Erythroblast (primary cell): Measurements from ENCODE around the gene TRAF5.

Source experiments
- GATA1 ChIP-seq: IDR thresholded peaks from 2 replicates; pipeline ENCODE4 v1.6.1; 2011; ENCODE audit warnings: low read depth, mild to moderate bottlenecking, control low read depth, low read length, moderate library complexity
- POLR2A ChIP-seq: IDR thresholded peaks from 2 replicates; pipeline ENCODE4 v1.6.1; 2011; ENCODE audit warnings: mild to moderate bottlenecking, low read length

- TF ChIP-seq POLR2A, result no peak
- no peak for TF ChIP-seq GATA1
Observed at GRCh38 chr1:211333906-211334305, 7.3 kb downstream of the TRAF5 start.
